ENCODE results near the gene SLC17A5. TPM values are rescaled to one million over a fixed set of nuclear protein-coding genes. Genes with fewer than 3 reads are reported as not detected.
"Not testable (repeated sequence)": the region's sequence is repeated elsewhere in the genome, so short reads cannot be mapped to it uniquely, and the experiment has no call there.

Gene SLC17A5
- total RNA-seq, 1 donor from 2014 or later = 32.8 TPM

- not testable (repeated sequence) for DNase-seq (ENCODE audit: low read depth)
Observed at GRCh38 chr6:73618082-73618481, 35.7 kb downstream of the SLC17A5 start.

- no peak for DNase-seq (ENCODE audit: low read depth)
Observed at GRCh38 chr6:73614802-73615201, 39.0 kb downstream of the SLC17A5 start.

GRCh38 chr6:73613806-73614536, 39.8 kb downstream of the SLC17A5 start:
- no peak for DNase-seq (ENCODE audit: low read depth)

- no peak for DNase-seq (ENCODE audit: low read depth)
Observed at GRCh38 chr6:73612611-73613010, 41.2 kb downstream of the SLC17A5 start.

- DNase-seq (ENCODE audit: low read depth) = peak; percentile 65
Observed at GRCh38 chr6:73610444-73611275, 43.1 kb downstream of the SLC17A5 start.

- DNase-seq (ENCODE audit: low read depth) = no peak
Observed at GRCh38 chr6:73608761-73609160, 45.0 kb downstream of the SLC17A5 start.

GRCh38 chr6:73606428-73606827, 47.4 kb downstream of the SLC17A5 start:
- peak; percentile 9 for DNase-seq (ENCODE audit: low read depth)

- no peak for DNase-seq (ENCODE audit: low read depth)
Observed at GRCh38 chr6:73604461-73604860, 49.3 kb downstream of the SLC17A5 start.

- no peak for DNase-seq (ENCODE audit: low read depth)
Observed at GRCh38 chr6:73604020-73604419, 49.8 kb downstream of the SLC17A5 start.

- peak; percentile 52 for DNase-seq (ENCODE audit: low read depth)
Observed at GRCh38 chr6:73586416-73586974, 67.3 kb downstream of the SLC17A5 start.

GRCh38 chr6:73585566-73586415, 68.0 kb downstream of the SLC17A5 start:
- peak; percentile 90 for DNase-seq (ENCODE audit: low read depth)

- DNase-seq (ENCODE audit: low read depth) = no peak
Observed at GRCh38 chr6:73581293-73581692, 72.5 kb downstream of the SLC17A5 start.

- DNase-seq (ENCODE audit: low read depth) = peak; percentile 99
Observed at GRCh38 chr6:73580247-73581149, 73.3 kb downstream of the SLC17A5 start.

- DNase-seq (ENCODE audit: low read depth) = peak; percentile 90
Observed at GRCh38 chr6:73579851-73580246, 73.9 kb downstream of the SLC17A5 start.

- no peak for DNase-seq (ENCODE audit: low read depth)
Observed at GRCh38 chr6:73579389-73579788, 74.4 kb downstream of the SLC17A5 start.

- no peak for DNase-seq (ENCODE audit: low read depth)
Observed at GRCh38 chr6:73577676-73578075, 76.1 kb downstream of the SLC17A5 start.

- not testable (repeated sequence) for DNase-seq (ENCODE audit: low read depth)
Observed at GRCh38 chr6:73572531-73572930, 81.3 kb downstream of the SLC17A5 start.

GRCh38 chr6:73571218-73572181, 82.3 kb downstream of the SLC17A5 start:
- not testable (repeated sequence) for DNase-seq (ENCODE audit: low read depth)

- DNase-seq (ENCODE audit: low read depth) = no peak
Observed at GRCh38 chr6:73569121-73569520, 84.7 kb downstream of the SLC17A5 start.

All from renal cortical epithelial cell (primary cell).